Measurements from ENCODE around the gene RPS15A.
"Not testable (repeated sequence)": the region's sequence is repeated elsewhere in the genome, so short reads cannot be mapped to it uniquely, and the experiment has no call there.

Gene RPS15A

DNA sequence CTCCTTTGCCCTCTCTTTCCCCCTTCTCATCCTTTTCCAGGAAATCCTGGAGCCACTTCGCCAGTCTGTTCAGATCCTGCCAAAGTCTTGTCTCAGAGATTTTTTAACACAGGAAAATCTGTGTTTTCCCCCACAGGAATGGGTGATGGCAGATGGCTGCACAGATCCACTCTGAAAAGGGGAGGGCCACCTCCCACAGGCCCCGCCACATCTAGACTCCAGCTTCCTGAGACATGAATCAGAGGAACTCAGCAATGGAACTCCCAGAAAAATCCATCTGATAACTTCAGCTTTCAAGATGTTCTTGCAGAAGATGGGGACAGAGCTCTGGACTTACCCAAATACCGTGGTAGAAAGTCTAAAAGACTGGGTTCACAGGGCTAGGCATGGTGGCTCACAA is 50.1 kb downstream of the RPS15A start:
- not testable (repeated sequence) for DNase-seq

DNA sequence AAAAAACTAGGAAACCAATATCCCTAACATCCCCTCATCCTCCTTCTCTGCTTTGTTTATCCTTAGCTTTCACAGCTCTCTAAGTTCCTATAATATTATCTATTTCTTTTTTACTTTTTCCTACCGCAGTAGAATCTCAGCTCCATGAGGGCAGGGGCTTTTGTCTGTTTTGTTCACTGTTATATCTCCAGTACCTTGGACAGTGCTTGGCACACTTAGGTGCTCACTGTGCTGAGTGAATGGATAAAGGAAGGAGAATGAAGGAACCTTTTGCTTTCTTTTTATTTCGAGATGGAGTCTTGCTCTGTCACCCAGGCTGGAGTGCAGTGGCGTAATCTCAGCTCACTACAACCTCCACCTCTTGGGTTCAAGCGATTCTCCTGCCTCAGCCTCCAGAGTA is 51.4 kb downstream of the RPS15A start:
- not testable (repeated sequence) for DNase-seq

DNA sequence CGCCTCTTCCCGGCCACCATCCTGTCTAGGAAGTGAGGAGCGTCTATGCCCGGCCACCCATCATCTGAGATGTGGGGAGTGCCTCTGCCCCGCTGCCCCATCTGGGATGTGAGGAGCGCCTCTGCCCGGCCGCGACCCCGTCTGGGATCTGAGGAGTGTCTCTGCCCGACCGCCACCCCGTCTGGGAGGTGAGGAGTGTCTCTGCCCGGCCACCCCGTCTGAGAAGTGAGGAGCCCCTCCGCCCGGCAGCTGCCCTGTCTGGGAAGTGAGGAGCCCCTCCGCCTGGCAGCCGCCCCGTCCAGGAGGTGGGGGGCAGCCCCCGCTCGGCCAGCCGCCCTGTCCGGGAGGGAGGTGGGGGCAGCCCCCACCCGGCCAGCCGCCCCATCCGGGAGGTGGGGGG is 55.9 kb downstream of the RPS15A start:
- DNase-seq, result not testable (repeated sequence)
